Stimulated activated CD4-positive, alpha-beta T cell treated with anti-CD3 and anti-CD28 coated beads, Interleukin-4, amount 100 ng/mL, for 48 hours (primary cell): ENCODE measurements around the gene VAPA.

Source experiments
- DNase-seq, 2 donors: peaks; one replicate each; pipeline ENCODE4 v3.0.0-alpha.2; 2020; ENCODE audit warnings: low read depth in 2 of 2

The VAPA gene

GRCh38 chr18:9973470-9973869 is 59.7 kb downstream of the VAPA start:
- no peak for DNase-seq

GRCh38 chr18:9974279-9974915 is 60.6 kb downstream of the VAPA start:
- no peak for DNase-seq

GRCh38 chr18:9975658-9976057 is 61.8 kb downstream of the VAPA start:
- no peak for DNase-seq

- peak in 1 of 2 donors; percentile 6 for DNase-seq
Measured at GRCh38 chr18:9982711-9983110, 68.9 kb downstream of the VAPA start.

GRCh38 chr18:9984080-9984479 is 70.3 kb downstream of the VAPA start:
- DNase-seq = no peak

GRCh38 chr18:9985641-9986040 is 71.8 kb downstream of the VAPA start:
- DNase-seq = no peak

- DNase-seq = no peak
Measured at GRCh38 chr18:9986156-9986930, 72.5 kb downstream of the VAPA start.

GRCh38 chr18:9987345-9987744 is 73.5 kb downstream of the VAPA start:
- no peak for DNase-seq

- DNase-seq = no peak
Measured at GRCh38 chr18:9987931-9988330, 74.1 kb downstream of the VAPA start.

GRCh38 chr18:9988665-9989064 is 74.8 kb downstream of the VAPA start:
- DNase-seq = no peak

GRCh38 chr18:9989481-9989880 is 75.7 kb downstream of the VAPA start:
- DNase-seq = no peak

- DNase-seq = no peak
Measured at GRCh38 chr18:9991011-9992000, 77.5 kb downstream of the VAPA start.

- no peak for DNase-seq
Measured at GRCh38 chr18:9992300-9992972, 78.6 kb downstream of the VAPA start.

- DNase-seq = no peak
Measured at GRCh38 chr18:9992973-9993520, 79.2 kb downstream of the VAPA start.

- DNase-seq = no peak
Measured at GRCh38 chr18:9993521-9994025, 79.8 kb downstream of the VAPA start.

- DNase-seq = no peak
Measured at GRCh38 chr18:9994026-9994570, 80.3 kb downstream of the VAPA start.

- no peak for DNase-seq
Measured at GRCh38 chr18:9994701-9995235, 81.0 kb downstream of the VAPA start.

- no peak for DNase-seq
Measured at GRCh38 chr18:9995631-9996030, 81.8 kb downstream of the VAPA start.

GRCh38 chr18:9996094-9996493 is 82.3 kb downstream of the VAPA start:
- no peak for DNase-seq

- DNase-seq = no peak
Measured at GRCh38 chr18:9997711-9998110, 83.9 kb downstream of the VAPA start.

GRCh38 chr18:9998330-9998729 is 84.5 kb downstream of the VAPA start:
- DNase-seq = no peak
